Measurements from ENCODE around the gene INKA2. TPM values are rescaled to one million over a fixed set of nuclear protein-coding genes. Genes with fewer than 3 reads are reported as not detected.

Gene INKA2
- polyA plus RNA-seq, 3 donors = 2.4 to 3.1 (median 2.7) TPM

- no peak for DNase-seq
Observed at GRCh38 chr1:111707906-111708305, 31.3 kb downstream of the INKA2 start.

- DNase-seq = no peak
Observed at GRCh38 chr1:111706921-111707320, 32.3 kb downstream of the INKA2 start.

GRCh38 chr1:111705841-111706240, 33.4 kb downstream of the INKA2 start:
- DNase-seq = no peak

- no peak for DNase-seq
Observed at GRCh38 chr1:111704776-111705175, 34.4 kb downstream of the INKA2 start.

- no peak for DNase-seq
Observed at GRCh38 chr1:111704240-111704639, 35.0 kb downstream of the INKA2 start.

GRCh38 chr1:111702504-111703050, 36.6 kb downstream of the INKA2 start:
- DNase-seq = no peak

GRCh38 chr1:111699268-111699667, 39.9 kb downstream of the INKA2 start:
- no peak for DNase-seq

GRCh38 chr1:111696330-111696729, 42.9 kb downstream of the INKA2 start:
- no peak for DNase-seq

GRCh38 chr1:111695801-111696200, 43.4 kb downstream of the INKA2 start:
- no peak for DNase-seq

GRCh38 chr1:111691886-111692285, 47.3 kb downstream of the INKA2 start:
- DNase-seq = no peak

GRCh38 chr1:111690306-111690617, 48.9 kb downstream of the INKA2 start:
- peak; percentile 73 for DNase-seq

Other genes starting within 250 kb of the INKA2 start
- gene ADORA3, start 235.8 kb downstream of the INKA2 start, polyA plus RNA-seq (ENCODE audit: insufficient read length in 3 of 3) = under 1 TPM; 0.30 to 0.78 (median 0.65) TPM
- gene TMIGD3, start 235.8 kb downstream of the INKA2 start, polyA plus RNA-seq (ENCODE audit: insufficient read length in 3 of 3) = under 1 TPM; 0.63 to 0.77 (median 0.64) TPM
- 10 to 100 TPM; 62.6 to 72.0 (median 63.6) TPM for gene RAP1A, start 119.6 kb downstream of the INKA2 start, polyA plus RNA-seq (ENCODE audit: insufficient read length in 3 of 3)
- gene DDX20, start 16.5 kb upstream of the INKA2 start, polyA plus RNA-seq (ENCODE audit: insufficient read length in 3 of 3) = 10 to 100 TPM; 19.8 to 22.6 (median 20.3) TPM

All from renal pelvis (tissue), 4 donors.